Pons (tissue), 1 donor: ENCODE measurements around the gene IGSF9B.

ENCODE experiments used
- DNase-seq: peaks from one replicate; pipeline ENCODE4 v3.0.0-alpha.2; 2016; ENCODE audit warnings: low spot score

IGSF9B gene

DNA sequence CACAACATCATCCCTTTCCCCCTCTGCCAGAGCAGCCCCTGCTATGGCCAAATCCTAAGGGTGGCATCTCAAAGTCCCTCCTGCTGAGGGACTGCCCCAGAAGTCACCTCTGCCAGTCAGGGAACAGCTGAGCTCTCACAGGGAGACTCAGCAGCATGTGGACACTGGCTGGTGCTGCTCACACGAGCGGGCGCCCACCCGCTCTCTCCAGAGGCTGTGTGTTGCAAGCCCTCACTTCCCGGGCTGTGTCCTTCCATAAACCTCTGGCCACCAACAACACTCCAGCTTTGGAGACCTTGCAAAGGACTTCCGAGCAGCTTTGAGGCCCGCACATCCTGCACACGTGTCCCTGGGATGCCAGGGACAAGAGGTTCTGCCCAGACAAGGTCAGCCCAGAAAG, 2.8 kb downstream of the IGSF9B start:
- no peak for DNase-seq

DNA sequence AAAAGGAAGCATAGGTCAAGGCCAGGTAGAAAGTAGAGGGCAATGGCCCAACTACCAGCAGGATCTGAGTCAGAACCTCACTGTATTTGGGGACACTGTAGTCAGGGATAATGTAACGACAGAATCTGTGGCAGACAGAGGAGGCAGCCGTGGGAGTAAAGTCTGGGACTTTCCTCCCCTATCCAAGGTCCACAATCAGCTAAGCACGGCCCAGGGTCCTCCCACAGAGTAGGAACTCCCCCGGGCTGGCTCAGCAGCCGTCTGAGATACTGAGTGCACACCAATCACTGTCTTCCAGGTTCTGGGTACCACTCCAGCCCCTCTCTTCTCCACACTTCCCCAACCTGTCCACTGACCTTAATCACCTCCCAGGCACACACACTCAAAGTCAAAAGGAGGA, 3.2 kb downstream of the IGSF9B start:
- no peak for DNase-seq

DNA sequence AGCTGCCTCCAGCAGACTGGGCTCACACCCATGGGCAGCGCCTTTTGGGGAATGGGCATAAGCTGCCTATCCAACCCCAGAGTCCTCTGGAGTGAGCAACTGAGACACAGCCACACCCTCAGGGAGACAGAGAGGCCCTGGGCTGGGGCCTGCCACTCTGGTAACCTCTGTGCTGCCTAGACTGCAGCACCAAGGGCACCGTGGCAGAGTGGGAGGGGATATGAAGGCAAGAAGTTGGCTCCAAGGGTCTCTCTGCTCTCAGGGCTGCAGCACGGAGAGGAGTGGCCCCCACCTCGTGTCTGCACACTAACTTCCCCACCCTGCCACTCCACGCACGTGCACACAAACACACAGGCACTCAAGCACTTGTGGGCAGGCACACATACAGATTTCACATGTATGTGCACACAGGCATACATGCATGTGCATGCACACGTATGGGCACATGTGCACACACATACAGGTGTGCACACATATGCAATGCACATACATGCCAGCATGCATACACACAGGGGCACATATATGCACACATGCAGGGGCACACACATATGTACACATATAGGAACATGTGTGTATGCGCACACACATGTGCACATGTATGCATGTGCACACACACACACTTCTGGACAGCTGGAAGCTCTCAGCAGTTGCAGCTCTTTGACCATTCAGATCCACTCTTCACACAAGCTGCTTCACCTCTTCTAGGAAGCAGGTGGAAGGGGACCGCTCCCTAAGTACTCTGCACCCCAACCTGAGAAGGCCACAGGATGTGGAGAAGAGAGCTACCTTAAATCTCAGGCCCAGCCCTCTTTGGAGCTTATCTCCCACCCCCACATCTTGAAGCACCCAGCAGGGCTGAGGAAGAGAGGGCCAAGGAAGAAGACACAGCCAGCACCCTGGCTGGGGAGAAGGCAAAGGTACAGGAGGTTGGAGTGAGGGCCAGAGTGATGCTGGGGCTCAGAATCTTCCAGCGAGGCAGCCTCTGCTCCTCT, 4.3 kb downstream of the IGSF9B start:
- no peak for DNase-seq

DNA sequence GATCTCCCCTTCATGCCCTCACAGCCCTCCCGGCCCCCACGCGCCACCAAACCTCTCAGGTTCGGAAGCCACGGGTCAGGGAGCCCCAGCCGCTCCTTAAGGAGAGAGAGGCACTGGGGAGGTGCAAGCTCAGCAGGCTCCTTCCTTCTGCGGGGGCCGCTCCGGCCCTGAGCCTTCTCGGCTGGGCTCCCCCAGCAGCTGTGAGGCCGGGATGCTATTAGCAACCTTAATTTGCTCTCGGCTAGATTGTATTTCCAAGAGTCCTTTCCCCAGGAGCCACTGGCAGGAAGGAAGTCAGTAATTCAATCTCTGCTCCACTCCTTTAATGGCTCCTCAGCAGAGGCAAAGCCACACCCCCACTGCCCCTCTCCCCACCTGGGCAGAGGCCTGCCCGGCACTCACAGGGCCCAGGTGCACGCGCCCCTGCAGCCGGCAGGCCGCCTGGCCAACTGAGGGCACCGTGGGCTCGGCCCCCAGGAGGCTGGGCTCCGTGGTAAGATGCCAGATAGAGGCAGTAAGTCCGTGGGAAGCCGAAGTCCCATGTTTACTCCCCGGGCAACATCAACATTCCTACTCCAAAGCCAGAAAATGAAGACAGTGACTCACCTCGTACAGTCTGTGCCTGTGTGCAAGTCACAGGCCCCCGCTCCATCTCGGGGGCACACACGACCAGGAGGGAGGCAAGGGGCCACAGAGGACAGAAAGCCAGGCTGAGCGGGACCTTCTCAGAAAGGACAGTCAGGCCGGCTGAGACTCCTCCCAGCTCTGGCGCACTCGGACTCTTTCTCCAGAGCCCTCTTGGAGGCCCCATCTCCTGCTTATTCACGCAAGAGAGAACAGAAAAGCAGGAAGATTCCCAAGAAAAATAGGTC, 5.2 kb downstream of the IGSF9B start:
- DNase-seq = no peak

DNA sequence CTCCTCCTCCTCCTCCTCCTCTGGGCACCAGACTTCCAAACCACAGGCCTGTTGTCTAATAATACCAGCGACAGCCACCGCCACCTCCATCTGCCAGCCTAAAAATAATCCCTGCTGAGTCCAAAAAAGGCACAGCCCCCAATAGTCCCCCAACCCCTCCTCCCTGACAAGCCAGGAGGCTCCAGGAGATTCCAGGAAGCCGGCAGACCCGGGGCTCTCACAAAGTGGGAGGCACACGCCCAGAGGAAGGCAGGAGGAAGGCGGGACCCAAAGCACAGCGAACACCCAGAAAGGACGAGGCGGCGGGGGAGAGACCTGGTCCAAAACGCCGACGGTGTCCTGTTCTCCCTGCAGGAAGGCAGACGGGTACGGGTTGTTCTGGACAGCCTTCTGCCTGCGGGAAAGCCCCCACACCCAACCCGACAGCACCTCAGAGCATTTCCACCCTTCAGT, 5.9 kb downstream of the IGSF9B start:
- no peak for DNase-seq

DNA sequence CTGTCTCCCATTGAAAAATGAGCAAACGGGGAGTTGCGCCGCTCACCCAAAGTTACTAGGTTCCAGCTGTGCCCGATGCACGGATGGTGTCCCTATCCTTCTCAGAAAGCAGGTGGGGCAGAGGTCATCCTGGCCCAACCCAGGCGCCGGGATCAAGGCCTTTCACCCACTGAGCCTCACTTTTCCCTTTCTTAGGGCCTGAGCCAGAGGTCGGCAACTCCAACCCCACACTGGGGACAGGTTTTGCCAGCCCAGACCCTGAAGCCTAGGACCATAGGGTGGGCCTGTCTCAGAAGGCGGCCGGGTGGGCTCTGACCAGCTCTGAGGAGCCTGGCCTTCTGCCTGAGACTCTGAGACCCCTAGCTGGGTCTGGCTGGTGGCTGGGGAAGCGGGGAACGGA, 6.3 kb downstream of the IGSF9B start:
- DNase-seq = no peak

DNA sequence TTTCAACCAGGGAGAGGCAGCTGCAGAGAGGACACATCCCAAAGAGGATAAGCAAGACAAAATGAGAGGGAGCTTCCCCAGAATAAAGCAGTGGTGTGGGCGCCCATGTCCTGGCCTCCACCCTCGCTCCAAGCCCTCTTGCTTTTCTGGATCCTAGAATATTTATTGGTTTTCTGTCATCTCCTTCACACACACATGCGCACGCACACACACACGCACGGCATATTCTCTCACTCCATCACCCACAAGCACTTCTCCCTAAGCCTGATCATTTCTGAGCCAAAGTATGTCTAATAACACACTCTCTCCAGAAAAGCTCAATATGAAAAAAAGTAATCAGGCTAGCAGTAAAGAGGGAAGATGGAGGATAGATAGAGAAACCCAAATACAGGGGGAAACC, 7.6 kb downstream of the IGSF9B start:
- no peak for DNase-seq

DNA sequence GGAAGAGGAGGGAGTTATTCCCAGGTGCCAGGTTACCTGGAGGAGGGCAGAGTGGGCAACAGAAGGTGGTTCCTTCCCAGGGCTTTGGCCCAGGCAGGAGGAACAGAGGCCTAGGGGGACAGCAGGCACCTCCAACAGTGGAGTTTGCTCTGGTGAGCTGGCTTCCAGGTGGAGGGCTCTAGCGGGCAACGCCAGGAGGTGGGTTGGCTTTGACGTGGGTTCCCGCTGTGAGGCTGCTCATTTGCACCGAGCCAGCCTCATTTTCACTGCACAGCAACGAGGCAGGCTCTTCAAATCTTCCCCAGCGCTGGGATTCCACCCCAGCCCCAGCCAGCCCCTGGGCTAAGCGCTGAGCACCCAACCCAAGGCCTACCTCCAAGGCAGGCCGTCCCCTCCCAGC, 8.1 kb downstream of the IGSF9B start:
- no peak for DNase-seq

DNA sequence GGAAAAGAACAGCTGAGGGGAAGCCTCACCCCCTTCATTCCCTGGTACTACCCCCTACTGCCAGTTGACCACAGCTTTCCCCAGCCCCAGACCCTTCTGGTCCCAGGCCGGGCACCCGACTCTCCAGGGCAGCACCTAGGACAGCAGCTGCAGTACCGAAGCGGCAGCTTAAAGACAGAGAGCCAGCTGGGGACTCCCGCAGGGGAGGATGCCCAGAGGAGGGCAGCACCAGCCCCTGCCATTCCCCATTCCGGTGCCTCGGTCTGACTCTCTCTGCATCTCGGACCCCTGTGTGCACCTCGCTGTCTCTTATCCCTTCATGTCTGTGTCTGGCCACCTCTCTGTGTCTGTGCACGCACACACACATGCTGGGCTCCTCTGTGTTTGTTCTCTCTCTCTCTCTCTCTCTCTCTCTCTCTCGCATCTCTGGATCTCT, 9.4 kb downstream of the IGSF9B start:
- DNase-seq = no peak

DNA sequence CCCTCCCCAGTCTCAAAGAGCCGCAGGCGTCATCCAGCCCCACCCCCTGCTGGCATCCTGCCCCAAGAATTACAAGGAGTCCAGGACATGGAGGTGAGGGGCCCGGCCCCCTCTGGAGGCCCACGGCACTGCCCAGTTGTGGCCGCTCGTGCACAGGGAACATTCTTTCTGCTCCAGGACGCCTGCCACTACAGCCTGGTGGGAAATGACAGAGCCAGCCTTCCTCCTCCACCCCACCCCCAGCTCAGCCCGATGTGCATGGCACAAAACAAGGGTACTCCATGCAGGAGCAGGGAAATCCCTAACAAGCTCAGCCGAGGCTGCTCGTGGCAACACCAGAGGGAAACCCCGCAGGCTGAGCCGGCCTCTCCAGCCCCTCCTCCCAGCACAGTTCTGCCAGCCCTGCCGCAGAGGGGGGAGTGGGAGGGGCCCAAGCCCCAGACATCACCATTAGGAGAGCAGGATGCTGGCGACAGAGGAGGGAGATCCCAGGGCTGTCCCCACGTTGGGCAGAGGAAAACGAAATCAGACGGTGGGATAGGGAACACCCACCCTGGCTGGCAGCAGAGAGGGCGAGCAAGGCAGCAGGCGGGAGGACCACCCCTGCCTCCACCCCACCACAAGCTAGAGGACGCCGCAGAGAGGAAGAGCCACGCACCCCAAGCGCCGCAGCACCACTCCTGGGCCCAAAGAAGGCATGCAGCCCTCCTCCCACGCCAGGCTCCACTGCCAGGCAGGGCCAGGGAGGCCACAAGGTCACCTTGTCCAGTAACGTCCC, 10.0 kb downstream of the IGSF9B start:
- no peak for DNase-seq

DNA sequence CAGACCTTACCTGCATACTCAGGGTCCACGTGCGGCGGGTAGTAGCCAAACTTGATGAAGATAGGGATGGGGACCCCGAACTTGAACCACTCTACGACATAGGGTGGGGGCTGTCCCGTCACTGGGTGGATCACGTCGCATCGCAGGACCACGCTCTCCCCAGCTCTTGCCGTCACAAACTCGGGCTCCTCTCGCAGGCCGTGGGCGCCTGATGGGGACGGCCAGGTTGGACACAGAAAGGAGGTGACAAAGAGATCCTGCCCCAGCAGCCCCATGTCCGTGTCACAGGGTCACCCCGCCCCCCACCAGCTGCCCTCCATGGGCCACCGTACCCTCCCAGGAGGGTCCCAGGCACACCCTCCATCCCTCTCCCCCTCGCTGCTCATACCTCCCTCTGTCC, 10.7 kb downstream of the IGSF9B start:
- no peak for DNase-seq

DNA sequence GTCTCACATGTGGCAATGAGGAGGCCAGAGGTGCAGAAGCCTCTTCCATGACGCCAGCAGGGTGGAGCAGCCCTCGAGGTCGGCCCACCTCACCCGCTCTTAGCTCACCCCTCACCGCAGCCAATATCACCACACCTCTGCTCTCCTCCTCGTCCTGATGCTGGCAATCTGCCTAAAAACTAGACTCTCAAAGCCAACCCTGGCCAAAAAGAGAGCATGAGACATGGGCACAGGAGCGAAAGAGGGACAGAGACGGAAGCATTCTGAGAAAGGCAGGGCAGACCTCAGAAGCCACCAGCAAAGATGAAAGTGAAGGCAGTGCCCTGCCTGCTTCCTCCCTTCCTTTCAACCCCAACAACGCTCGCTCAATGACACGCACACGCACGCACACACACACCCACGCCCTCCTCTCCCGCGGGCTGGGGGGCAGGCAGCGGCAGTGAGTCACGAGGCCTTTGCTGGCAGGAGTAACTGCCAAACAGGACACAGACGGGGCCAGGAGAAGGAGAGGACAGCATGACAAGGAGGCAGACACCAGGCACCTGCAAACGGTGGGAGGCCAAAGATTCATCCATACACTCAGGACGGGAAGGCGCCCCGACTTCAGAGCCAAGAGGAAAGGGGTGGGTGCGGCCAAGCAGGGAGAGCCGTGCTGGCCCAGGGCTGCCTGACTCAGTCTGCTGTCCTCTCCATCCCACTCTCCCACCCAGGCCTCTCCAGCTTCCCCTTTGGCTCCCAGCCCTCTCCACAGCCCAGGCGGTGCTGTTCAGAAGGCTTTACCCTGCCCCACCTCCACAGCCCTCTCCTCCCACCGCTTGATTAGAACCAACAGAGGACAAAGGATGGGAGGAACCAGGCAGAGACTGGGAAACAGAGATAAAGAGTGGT, 11.4 kb downstream of the IGSF9B start:
- no peak for DNase-seq

DNA sequence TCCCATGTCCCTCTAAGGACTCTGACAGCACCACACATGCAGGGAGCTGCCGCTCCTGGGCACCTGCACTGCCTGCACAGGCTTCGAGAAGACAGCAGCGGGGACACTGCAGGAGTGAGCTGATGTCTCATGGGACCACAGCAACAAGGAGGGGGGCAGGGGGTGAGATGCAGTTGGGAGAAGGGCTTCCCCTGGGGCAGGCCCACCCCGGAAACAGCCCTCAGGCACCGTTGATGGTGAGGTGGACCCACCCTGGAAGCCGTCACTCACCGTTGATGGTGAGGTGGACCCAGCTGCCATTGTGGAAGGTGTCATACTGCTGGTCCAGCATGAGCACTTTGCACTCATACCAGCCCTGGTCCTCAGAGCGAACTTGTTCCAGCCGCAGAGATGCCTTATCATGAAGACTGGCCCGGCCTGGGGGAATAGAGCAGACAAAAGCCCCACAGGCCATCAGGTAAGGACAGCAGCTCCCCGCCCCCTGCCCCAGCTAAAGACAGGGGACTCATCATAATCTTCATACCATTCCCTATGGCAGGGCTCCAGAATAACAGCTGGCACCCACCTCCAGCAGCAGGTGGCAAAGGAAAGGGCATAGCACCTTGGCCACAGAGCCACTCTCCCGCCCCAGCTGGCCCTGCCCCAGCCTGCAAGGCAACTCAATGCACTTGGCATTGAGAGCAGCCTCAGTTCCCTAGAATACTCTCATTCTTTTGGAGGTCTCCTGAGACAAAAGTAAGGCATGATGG, 12.6 kb downstream of the IGSF9B start:
- DNase-seq = no peak

DNA sequence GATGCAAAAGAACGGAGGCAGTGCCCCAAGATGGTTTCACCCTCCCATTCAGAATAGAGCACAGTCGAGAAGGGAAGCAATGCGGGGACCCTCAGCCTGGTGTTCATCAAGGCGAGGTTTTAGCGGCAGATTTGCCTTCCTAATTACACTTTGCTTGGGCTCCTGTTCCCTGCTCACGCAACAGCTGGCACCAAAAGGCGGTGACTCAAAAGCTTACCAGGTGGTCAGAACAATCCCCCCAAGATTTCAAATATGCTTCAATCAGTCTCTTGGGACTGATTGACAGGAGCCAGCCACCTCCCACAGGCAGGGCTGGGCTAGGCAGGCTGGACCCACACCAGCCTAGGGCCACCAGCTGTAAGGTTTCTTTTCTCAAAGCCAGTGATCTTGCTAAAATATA, 14.2 kb downstream of the IGSF9B start:
- DNase-seq = no peak

DNA sequence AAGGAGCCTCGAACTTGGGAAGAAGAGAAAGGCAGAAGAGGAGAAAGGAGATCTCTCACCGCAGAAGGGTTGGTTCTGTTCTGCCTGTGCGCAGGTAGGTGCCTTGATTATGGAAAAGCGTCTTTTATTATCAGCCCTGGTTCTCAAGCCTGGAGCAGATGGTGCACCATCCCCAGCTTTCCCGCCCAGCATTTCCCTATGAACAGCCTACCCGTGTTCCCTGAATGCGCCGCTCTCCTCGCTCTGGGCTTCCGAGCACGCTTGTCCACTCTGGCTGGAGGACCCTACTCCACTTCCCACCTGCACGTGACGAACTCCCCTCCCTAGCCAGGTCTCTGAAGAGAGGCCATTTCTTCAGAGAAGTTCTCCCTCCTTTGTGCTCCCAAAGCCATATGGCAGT, 15.2 kb downstream of the IGSF9B start:
- DNase-seq = no peak

DNA sequence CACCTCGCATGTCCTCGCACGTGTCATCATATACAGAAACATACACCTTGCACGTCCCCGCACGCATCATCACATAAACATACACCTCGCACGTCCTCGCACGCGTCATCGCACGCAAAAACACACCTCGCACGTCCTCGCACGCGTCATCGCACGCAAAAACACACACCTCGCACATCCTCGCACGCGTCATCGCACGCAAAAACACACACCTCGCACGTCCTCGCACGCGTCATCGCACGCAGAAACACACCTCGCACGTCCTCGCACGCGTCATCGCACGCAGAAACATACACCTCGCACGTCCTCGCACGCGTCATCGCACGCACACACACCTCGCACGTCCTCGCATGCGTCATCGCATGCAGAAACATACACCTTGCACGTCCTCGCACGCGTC, 16.7 kb downstream of the IGSF9B start:
- DNase-seq = no peak

DNA sequence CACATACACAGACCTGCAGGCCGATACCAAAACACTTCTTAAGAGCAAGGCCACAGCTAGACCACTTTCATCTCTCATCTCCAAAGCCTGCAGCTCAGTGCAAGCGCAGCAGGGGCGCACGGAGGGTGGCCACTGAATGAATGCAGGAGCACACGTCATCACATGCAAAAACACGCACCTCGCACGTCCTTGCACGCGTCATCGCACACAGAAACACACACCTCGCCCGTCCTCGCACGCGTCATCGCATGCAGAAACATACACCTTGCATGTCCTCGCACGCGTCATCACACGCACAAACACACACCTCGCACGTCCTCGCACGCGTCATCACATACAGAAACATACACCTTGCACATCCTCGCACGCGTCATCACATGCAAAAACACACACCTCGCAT, 17.2 kb downstream of the IGSF9B start:
- no peak for DNase-seq

DNA sequence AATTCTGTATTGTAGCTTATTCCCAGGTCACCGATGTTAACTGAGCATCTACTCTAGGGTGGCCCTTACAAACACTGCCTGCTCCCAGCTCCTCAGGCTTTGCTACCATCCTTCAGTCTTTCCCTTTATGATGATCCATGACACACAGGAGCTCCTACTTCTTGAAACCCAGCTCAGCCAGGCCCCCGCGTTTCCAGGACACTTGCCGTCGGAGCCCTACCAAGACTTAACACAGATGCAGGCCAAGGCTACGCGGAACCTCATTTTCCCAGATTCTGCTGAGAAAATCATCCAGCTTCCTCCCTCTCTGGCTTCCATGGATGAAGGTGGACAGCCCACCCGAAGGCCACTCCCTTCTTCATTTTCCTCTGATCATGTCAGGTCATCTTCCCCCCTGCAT, 18.6 kb downstream of the IGSF9B start:
- DNase-seq = no peak

DNA sequence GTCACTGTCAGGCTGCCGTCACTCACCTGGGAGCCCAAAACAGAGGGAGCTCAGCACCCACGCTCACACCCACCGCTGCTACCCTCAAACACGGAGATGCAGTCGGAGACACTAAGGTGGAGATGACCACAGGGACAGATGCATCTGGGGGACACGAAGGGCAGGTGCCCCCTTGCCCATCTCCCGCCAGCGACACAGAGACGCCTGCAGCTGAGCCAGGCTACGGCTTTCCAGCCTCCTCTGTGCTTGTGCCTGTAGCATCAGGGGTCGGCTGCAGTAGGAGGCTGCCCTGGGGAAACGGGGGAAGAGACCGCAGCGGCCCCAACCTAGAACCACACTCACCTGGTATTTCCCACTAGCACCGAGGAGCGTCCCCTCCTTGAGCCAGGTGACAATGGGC, 19.3 kb downstream of the IGSF9B start:
- DNase-seq = no peak

DNA sequence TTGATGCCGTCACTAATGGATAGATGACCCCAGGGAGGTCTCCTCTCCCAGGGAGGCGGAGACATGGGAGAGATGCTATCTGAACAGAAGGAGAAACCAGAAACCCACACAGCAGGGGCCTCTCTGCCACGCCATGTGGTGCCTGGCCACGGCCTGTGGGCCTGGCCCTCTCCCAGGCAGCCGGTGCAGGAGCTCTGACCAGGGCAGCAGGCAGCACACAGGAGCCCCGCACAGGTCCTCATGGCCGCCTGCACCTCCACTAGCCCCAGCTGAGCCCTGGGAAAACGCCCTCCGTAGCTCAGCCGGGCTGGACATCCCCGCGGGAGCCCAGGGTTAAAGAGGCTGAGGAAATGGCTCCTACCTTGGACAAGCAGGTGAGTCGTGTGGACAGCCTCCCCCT, 19.8 kb downstream of the IGSF9B start:
- no peak for DNase-seq
